K562 (cell line): Measurements from ENCODE around the gene AKNA. TPM values are rescaled to one million over a fixed set of nuclear protein-coding genes. Genes with fewer than 3 reads are reported as not detected.

Source experiments
- ARHGAP35 ChIP-seq: fragments of 450-650 bp; IDR thresholded peaks from 2 replicates; pipeline ENCODE4 v1.6.1; 2018; ENCODE audit not compliant: partially characterized antibody
- ATF1 ChIP-seq, 2 experiments: fragments of 450-650 bp in 1 of 2; IDR thresholded peaks; 2 replicates each; pipeline ENCODE4 v1.6.1; 2016; ENCODE audit warnings: missing compliant biosample characterization in 1 of 2, missing genetic modification characterization in 1 of 2
- CEBPG ChIP-seq, 3 experiments: fragments of 200-800 bp in 1 of 3; sonication (Bioruptor generic) in 1 of 3; sonication (generic) in 1 of 3; formaldehyde crosslinking in 1 of 3; IDR thresholded peaks in 2 of 3; conservative IDR thresholded peaks in 1 of 3; 2 replicates each; pipeline versions ENCODE4 v1.6.1 to v1.8.0; 2016 to 2022; ENCODE audit warnings: missing compliant biosample characterization in 2 of 3, missing genetic modification characterization in 2 of 3, mild to moderate bottlenecking in 1 of 3, missing genetic modification reagents in 1 of 3
- CREM ChIP-seq: IDR thresholded peaks from 2 replicates; pipeline ENCODE4 v1.6.1; 2014; ENCODE audit warnings: antibody characterized with exemption, low read depth
- ERF ChIP-seq: fragments of 450-650 bp; formaldehyde crosslinking; IDR thresholded peaks from 2 replicates; pipeline ENCODE4 v1.4.0; 2020; ENCODE audit warnings: mild to moderate bottlenecking, mixed read lengths
- GTF2E2 ChIP-seq: fragments of 200-800 bp; sonication (Bioruptor generic); IDR thresholded peaks from 2 replicates; pipeline ENCODE4 v1.6.1; 2016; ENCODE audit warnings: missing genetic modification characterization, missing compliant biosample characterization
- MECOM ChIP-seq: fragments of 250-450 bp; sonication (Bioruptor Pico); IDR thresholded peaks from 2 replicates; pipeline ENCODE4 v1.8.0; 2022; ENCODE audit warnings: inconsistent platforms
- RNF219 ChIP-seq: fragments of 250-450 bp; sonication (Bioruptor Pico); IDR thresholded peaks from 2 replicates; pipeline ENCODE4 v1.5.0; 2022; ENCODE audit warnings: mild to moderate bottlenecking
- TRIM28 ChIP-seq: fragments of 450-650 bp; IDR thresholded peaks from 2 replicates; pipeline ENCODE4 v1.6.1; 2017
- WHSC1 ChIP-seq: IDR thresholded peaks from one replicate; pipeline ENCODE4 v1.6.1; 2012; ENCODE audit warnings: low read length, control low read depth, inconsistent platforms
- ZNF124 ChIP-seq: sonication (generic); formaldehyde crosslinking; IDR thresholded peaks from 2 replicates; pipeline ENCODE4 v1.8.1; 2022; ENCODE audit warnings: missing genetic modification reagents
- ZNF384 ChIP-seq: IDR thresholded peaks from 2 replicates; pipeline ENCODE4 v1.6.1; 2012; ENCODE audit warnings: low read depth, low read length, improper control_type of control experiment
- ZNF408 ChIP-seq: fragments of 250-450 bp; sonication (Bioruptor Pico); IDR thresholded peaks from 2 replicates; pipeline ENCODE4 v1.4.0; 2020; ENCODE audit warnings: low read depth, mild to moderate bottlenecking, moderate library complexity
- ZNF785 ChIP-seq: fragments of 250-450 bp; sonication (Bioruptor Pico); IDR thresholded peaks from 2 replicates; pipeline ENCODE4 v1.4.0; 2020; ENCODE audit warnings: mild to moderate bottlenecking
- polyA plus RNA-seq, 8 experiments: library from polyadenylated mRNA; depleted of rRNA in 4 of 8; stranded (reverse) in 5 of 8; unstranded in 3 of 8; fragments of >200 nt; fragmentation: Nextera tagmentation in 2 of 8; fragmentation: Illumina TruSeq in 1 of 8; extraction: Ambion mirVana in 2 of 8; extraction: Trizol in 1 of 8; gene quantifications; 2 replicates each; pipeline versions ENCODE4 v1.2.1 to v1.2.3, GENCODE V29; 2011 to 2014; ENCODE audit warnings: inconsistent platforms in 1 of 8, missing spikeins in 1 of 8
- total RNA-seq, 7 experiments: library from RNA; depleted of rRNA in 6 of 7; stranded (reverse); fragments of >200 nt in 6 of 7; fragmentation: Illumina TruSeq in 2 of 7; extraction: Trizol in 2 of 7; gene quantifications; 2 replicates each; pipeline versions ENCODE4 v1.2.1 to v1.2.3, GENCODE V29; 2011 to 2021; ENCODE audit warnings: low replicate concordance in 1 of 7
- TF ChIP-seq, protein P1 (sequence below): fragments of 450-650 bp; IDR thresholded peaks from 2 replicates; pipeline ENCODE4 v1.6.1; 2018; ENCODE audit warnings: mild to moderate bottlenecking, low read depth; ENCODE audit not compliant: partially characterized antibody
- TF ChIP-seq, protein P2 (sequence below): sonication (generic); formaldehyde crosslinking; IDR thresholded peaks from 2 replicates; pipeline ENCODE4 v1.8.0; 2022; ENCODE audit warnings: mild to moderate bottlenecking, missing genetic modification reagents
- TF ChIP-seq, protein P3 (sequence below): IDR thresholded peaks from 2 replicates; pipeline ENCODE4 v1.6.1; 2012; ENCODE audit warnings: low read depth, low read length, improper control_type of control experiment, borderline replicate concordance
- TF ChIP-seq, protein P4 (sequence below): fragments of 450-650 bp; IDR thresholded peaks from 2 replicates; pipeline ENCODE4 v1.6.1; 2017; ENCODE audit warnings: antibody characterized with exemption, mild to moderate bottlenecking

The AKNA gene
- total and polyA plus RNA-seq, 9 of the 15 experiments (the other 6 are each of a cell fraction or from before 2014, with no cell fraction given) = 0.29 to 20.5 (median 3.9) TPM

GRCh38 chr9:114348906-114349482 is 38.8 kb downstream of the AKNA start (continued):
- no peak for TF ChIP-seq ATF1 (CRISPR knock-in tag; IDR thresholded peaks at IDR 0.05)
- no peak for TF ChIP-seq ATF1 (tag; IDR thresholded peaks at IDR 0.05)
- TF ChIP-seq, protein P1, sequence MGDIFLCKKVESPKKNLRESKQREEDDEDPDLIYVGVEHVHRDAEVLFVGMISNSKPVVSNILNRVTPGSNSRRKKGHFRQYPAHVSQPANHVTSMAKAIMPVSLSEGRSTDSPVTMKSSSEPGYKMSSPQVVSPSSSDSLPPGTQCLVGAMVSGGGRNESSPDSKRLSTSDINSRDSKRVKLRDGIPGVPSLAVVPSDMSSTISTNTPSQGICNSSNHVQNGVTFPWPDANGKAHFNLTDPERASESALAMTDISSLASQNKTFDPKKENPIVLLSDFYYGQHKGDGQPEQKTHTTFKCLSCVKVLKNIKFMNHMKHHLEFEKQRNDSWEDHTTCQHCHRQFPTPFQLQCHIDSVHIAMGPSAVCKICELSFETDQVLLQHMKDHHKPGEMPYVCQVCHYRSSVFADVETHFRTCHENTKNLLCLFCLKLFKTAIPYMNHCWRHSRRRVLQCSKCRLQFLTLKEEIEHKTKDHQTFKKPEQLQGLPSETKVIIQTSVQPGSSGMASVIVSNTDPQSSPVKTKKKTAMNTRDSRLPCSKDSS = no peak
- TF ChIP-seq ARHGAP35 = no peak
- TF ChIP-seq, protein P2, sequence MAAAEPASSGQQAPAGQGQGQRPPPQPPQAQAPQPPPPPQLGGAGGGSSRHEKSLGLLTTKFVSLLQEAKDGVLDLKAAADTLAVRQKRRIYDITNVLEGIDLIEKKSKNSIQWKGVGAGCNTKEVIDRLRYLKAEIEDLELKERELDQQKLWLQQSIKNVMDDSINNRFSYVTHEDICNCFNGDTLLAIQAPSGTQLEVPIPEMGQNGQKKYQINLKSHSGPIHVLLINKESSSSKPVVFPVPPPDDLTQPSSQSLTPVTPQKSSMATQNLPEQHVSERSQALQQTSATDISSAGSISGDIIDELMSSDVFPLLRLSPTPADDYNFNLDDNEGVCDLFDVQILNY = no peak
- TF ChIP-seq ZNF785 = no peak
- peak; percentile 71; the same call in 1 of the 2 replicates for TF ChIP-seq CEBPG (CRISPR knock-in tag; IDR thresholded peaks at IDR 0.05)
- TF ChIP-seq CEBPG (tag; conservative IDR thresholded peaks at IDR 0.05 in 1 of 2, IDR thresholded peaks at IDR 0.05 in 1 of 2) = 0 out of 4 replicates have a peak, but pooled peaks of 1 of the 2 experiments have one; percentile 39
- TF ChIP-seq ZNF384 = peak; percentile 96
- TF ChIP-seq, protein P3, sequence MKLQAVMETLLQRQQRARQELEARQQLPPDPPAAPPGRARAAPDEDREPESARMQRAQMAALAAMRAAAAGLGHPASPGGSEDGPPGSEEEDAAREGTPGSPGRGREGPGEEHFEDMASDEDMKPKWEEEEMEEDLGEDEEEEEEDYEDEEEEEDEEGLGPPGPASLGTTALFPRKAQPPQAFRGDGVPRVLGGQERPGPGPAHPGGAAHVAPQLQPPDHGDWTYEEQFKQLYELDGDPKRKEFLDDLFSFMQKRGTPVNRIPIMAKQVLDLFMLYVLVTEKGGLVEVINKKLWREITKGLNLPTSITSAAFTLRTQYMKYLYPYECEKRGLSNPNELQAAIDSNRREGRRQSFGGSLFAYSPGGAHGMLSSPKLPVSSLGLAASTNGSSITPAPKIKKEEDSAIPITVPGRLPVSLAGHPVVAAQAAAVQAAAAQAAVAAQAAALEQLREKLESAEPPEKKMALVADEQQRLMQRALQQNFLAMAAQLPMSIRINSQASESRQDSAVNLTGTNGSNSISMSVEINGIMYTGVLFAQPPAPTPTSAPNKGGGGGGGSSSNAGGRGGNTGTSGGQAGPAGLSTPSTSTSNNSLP = no peak
- no peak for TF ChIP-seq MECOM (CRISPR knock-in tag)
- no peak for TF ChIP-seq ZNF408 (CRISPR knock-in tag)
- TF ChIP-seq ERF (CRISPR knock-in tag) = no peak
- no peak for TF ChIP-seq WHSC1
- TF ChIP-seq CREM = no peak
- no peak for TF ChIP-seq RNF219 (CRISPR knock-in tag)
- TF ChIP-seq, protein P4, sequence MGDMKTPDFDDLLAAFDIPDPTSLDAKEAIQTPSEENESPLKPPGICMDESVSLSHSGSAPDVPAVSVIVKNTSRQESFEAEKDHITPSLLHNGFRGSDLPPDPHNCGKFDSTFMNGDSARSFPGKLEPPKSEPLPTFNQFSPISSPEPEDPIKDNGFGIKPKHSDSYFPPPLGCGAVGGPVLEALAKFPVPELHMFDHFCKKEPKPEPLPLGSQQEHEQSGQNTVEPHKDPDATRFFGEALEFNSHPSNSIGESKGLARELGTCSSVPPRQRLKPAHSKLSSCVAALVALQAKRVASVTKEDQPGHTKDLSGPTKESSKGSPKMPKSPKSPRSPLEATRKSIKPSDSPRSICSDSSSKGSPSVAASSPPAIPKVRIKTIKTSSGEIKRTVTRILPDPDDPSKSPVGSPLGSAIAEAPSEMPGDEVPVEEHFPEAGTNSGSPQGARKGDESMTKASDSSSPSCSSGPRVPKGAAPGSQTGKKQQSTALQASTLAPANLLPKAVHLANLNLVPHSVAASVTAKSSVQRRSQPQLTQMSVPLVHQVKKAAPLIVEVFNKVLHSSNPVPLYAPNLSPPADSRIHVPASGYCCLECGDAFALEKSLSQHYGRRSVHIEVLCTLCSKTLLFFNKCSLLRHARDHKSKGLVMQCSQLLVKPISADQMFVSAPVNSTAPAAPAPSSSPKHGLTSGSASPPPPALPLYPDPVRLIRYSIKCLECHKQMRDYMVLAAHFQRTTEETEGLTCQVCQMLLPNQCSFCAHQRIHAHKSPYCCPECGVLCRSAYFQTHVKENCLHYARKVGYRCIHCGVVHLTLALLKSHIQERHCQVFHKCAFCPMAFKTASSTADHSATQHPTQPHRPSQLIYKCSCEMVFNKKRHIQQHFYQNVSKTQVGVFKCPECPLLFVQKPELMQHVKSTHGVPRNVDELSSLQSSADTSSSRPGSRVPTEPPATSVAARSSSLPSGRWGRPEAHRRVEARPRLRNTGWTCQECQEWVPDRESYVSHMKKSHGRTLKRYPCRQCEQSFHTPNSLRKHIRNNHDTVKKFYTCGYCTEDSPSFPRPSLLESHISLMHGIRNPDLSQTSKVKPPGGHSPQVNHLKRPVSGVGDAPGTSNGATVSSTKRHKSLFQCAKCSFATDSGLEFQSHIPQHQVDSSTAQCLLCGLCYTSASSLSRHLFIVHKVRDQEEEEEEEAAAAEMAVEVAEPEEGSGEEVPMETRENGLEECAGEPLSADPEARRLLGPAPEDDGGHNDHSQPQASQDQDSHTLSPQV = peak; percentile 51; the same call in 1 of the 2 replicates
- no peak for TF ChIP-seq ZNF124 (CRISPR knock-in tag)
- no peak for TF ChIP-seq TRIM28
- TF ChIP-seq GTF2E2 (tag) = no peak
